OCI-LY1 (cell line): Measurements from ENCODE around the gene JADE1.

ENCODE experiments used
- H2AFZ ChIP-seq: fragments of 200-600 bp; sonication (generic), shearing (Covaris generic); 2 replicates; pipeline ENCODE4 v1.6.0; 2014; ENCODE audit warnings: antibody characterized with exemption, mild to moderate bottlenecking, low read length
- H3F3A ChIP-seq: fragments of 200-600 bp; sonication (generic), shearing (Covaris generic); 2 replicates; pipeline ENCODE4 v1.6.0; 2014; ENCODE audit warnings: mild to moderate bottlenecking, antibody characterized with exemption, low read length, moderate library complexity; ENCODE audit not compliant: insufficient read depth
- H3K27ac ChIP-seq: fragments of 200-600 bp; sonication (generic); 2 replicates; pipeline ENCODE4 v1.5.1; 2014; ENCODE audit warnings: low read length, mixed run types, mild to moderate bottlenecking, low read depth; ENCODE audit not compliant: poor library complexity, severe bottlenecking
- H3K27me3 ChIP-seq: fragments of 200-600 bp; sonication (generic); 2 replicates; pipeline ENCODE4 v1.6.0; 2014; ENCODE audit warnings: antibody characterized with exemption, mild to moderate bottlenecking, low read length, moderate library complexity; ENCODE audit not compliant: insufficient read depth
- H3K36me3 ChIP-seq: fragments of 200-600 bp; sonication (generic); 2 replicates; pipeline ENCODE4 v1.6.1; 2014; ENCODE audit warnings: mild to moderate bottlenecking, antibody characterized with exemption, low read length, moderate library complexity, mixed read lengths; ENCODE audit not compliant: insufficient read depth
- H3K4me1 ChIP-seq: fragments of 200-600 bp; sonication (generic); 2 replicates; pipeline ENCODE4 v1.5.1; 2014; ENCODE audit warnings: mild to moderate bottlenecking, low read length, moderate library complexity; ENCODE audit not compliant: insufficient read depth, severe bottlenecking
- H3K4me2 ChIP-seq: fragments of 200-600 bp; sonication (generic), shearing (Covaris generic); 2 replicates; pipeline ENCODE4 v1.6.1; 2014; ENCODE audit warnings: low read length
- H3K4me3 ChIP-seq: fragments of 200-600 bp; sonication (generic); 2 replicates; pipeline ENCODE4 v1.5.1; 2014; ENCODE audit warnings: low read length, low read depth, mild to moderate bottlenecking, mixed read lengths; ENCODE audit not compliant: poor library complexity, severe bottlenecking
- H3K79me2 ChIP-seq: fragments of 200-600 bp; shearing (Covaris generic); 2 replicates; pipeline ENCODE4 v1.6.1; 2016; ENCODE audit warnings: mixed run types, low read length, mixed read lengths; ENCODE audit not compliant: insufficient read depth
- H3K9ac ChIP-seq: fragments of 200-600 bp; sonication (generic), shearing (Covaris generic); 2 replicates; pipeline ENCODE4 v1.6.1; 2014; ENCODE audit warnings: mild to moderate bottlenecking, low read length, mixed read lengths
- H3K9me2 ChIP-seq: fragments of 200-600 bp; sonication (generic), shearing (Covaris generic); 2 replicates; pipeline ENCODE4 v1.6.1; 2014; ENCODE audit warnings: low read depth, mild to moderate bottlenecking, low read length, mixed read lengths
- H3K9me3 ChIP-seq: fragments of 200-600 bp; shearing (Covaris generic); 2 replicates; pipeline ENCODE4 v1.6.1; 2014; ENCODE audit warnings: low read length, mixed read lengths
- H4K20me1 ChIP-seq: fragments of 200-600 bp; sonication (generic), shearing (Covaris generic); 2 replicates; pipeline ENCODE4 v1.6.0; 2016; ENCODE audit warnings: mild to moderate bottlenecking, low read length; ENCODE audit not compliant: insufficient read depth
- EZH2 ChIP-seq: fragments of 200-600 bp; sonication (generic), shearing (Covaris generic); IDR thresholded peaks from 2 replicates; pipeline ENCODE4 v1.8.0; 2017; ENCODE audit warnings: borderline replicate concordance, mixed run types, mild to moderate bottlenecking, antibody characterized with exemption, low read length, moderate library complexity, mixed read lengths
- TF ChIP-seq, protein P1 (sequence below): fragments of 200-600 bp; sonication (generic), shearing (Covaris generic); IDR thresholded peaks from 2 replicates; pipeline ENCODE4 v1.5.1; 2017; ENCODE audit warnings: mild to moderate bottlenecking, antibody characterized with exemption, low read length, moderate library complexity, mixed read lengths

JADE1 gene

DNA sequence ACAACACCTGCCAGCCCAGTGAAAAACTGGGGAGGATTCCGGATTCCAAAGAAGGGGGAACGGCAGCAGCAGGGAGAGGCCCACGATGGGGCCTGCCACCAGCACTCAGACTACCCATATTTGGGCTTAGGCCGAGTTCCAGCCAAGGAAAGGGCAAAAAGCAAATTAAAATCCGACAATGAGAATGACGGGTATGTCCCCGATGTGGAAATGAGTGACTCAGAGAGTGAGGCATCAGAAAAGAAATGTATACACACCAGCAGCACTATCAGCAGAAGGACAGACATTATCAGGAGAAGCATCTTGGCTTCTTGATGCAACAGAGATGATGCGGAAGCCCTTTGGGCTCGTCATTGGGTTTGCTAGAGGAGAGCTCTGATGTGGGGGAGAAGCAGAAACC, 62.4 kb downstream of the JADE1 start:
- Histone ChIP-seq H4K20me1 (no peaks in the 10 kb centered on the region), H3K4me2 (no peak overlapping the region), H3K4me1 (no peaks in the 10 kb centered on the region), H3K4me3 (no peak overlapping the region), H3K9ac (no peak overlapping the region), H3K9me3 (no peaks in the 10 kb centered on the region), H3K79me2 (no peaks in the 10 kb centered on the region), H3F3A (no peaks in the 10 kb centered on the region), H2AFZ (no peak overlapping the region), H3K9me2 (no peaks in the 10 kb centered on the region), H3K27ac (no peak overlapping the region), H3K27me3 (no peaks in the 10 kb centered on the region), H3K36me3 (peaks cover 64% of the 10 kb centered on the region)
- TF ChIP-seq, protein P1, sequence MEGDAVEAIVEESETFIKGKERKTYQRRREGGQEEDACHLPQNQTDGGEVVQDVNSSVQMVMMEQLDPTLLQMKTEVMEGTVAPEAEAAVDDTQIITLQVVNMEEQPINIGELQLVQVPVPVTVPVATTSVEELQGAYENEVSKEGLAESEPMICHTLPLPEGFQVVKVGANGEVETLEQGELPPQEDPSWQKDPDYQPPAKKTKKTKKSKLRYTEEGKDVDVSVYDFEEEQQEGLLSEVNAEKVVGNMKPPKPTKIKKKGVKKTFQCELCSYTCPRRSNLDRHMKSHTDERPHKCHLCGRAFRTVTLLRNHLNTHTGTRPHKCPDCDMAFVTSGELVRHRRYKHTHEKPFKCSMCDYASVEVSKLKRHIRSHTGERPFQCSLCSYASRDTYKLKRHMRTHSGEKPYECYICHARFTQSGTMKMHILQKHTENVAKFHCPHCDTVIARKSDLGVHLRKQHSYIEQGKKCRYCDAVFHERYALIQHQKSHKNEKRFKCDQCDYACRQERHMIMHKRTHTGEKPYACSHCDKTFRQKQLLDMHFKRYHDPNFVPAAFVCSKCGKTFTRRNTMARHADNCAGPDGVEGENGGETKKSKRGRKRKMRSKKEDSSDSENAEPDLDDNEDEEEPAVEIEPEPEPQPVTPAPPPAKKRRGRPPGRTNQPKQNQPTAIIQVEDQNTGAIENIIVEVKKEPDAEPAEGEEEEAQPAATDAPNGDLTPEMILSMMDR: no peak
- TF ChIP-seq EZH2: no peak

DNA sequence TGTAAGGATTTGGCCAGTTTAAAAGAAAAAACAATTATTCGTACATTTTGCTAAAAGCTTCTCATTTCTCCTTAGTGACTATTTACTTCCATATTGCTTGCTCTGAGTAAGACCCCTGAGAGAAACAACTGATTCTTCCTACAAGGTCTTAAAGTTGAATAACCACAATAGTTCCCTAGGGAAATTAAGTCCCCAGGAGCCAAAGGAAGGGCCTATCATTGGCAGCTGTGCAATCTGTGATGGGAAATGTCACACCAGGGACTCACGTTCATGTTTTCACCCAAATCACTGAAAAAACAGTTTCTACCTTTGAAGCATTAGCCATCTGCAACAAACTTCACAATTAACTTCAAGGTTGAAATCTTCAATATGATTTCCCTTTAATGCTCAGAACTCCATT, 66.7 kb downstream of the JADE1 start:
- Histone ChIP-seq H3K9ac (no peak overlapping the region), H3K27ac (no peak overlapping the region), H3K4me1 (no peaks in the 10 kb centered on the region), H3K9me3 (no peaks in the 10 kb centered on the region), H3K36me3 (peaks cover 21% of the 10 kb centered on the region), H3K27me3 (no peaks in the 10 kb centered on the region), H3K9me2 (no peaks in the 10 kb centered on the region), H3K4me2 (no peak overlapping the region), H3K79me2 (no peaks in the 10 kb centered on the region), H3F3A (no peaks in the 10 kb centered on the region), H3K4me3 (no peak overlapping the region), H2AFZ (no peak overlapping the region), H4K20me1 (no peaks in the 10 kb centered on the region)
- TF ChIP-seq, protein P1: no peak
- TF ChIP-seq EZH2: no peak

DNA sequence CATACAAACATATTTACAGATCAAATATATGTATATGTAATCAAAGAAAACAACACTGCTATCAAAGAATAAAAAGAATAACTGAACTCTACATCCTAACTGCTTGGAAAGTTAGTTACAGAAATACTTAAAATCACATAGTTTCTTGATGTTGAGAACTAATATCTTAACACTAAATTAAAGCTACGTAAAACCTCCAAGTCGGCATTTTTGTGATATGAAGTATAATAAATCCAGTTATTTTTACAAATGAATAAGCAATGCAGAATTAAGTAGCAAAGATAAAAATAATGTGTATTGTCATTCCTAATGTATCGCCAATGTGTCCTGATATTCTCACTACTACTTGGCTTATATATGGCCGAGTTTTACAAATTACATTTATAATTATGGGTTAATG, 68.4 kb downstream of the JADE1 start:
- H3K36me3 ChIP-seq: peaks cover 4% of the 10 kb centered on the region; the same call in 1 of the 2 replicates
- no peaks in the 10 kb centered on the region for H3K9me2 ChIP-seq
- no peak overlapping the region for H2AFZ ChIP-seq
- no peaks in the 10 kb centered on the region for H3K4me1 ChIP-seq
- H3K79me2 ChIP-seq: no peaks in the 10 kb centered on the region
- H3K9ac ChIP-seq: no peak overlapping the region
- H3K27ac ChIP-seq: no peak overlapping the region
- no peaks in the 10 kb centered on the region for H3F3A ChIP-seq
- H3K4me2 ChIP-seq: no peak overlapping the region
- no peak overlapping the region for H3K4me3 ChIP-seq
- no peak for TF ChIP-seq EZH2
- TF ChIP-seq, protein P1: no peak
- no peaks in the 10 kb centered on the region for H4K20me1 ChIP-seq
- H3K9me3 ChIP-seq: no peaks in the 10 kb centered on the region
- no peaks in the 10 kb centered on the region for H3K27me3 ChIP-seq
